ENCODE results near the gene ZNF549.
"Not testable (repeated sequence)": the region's sequence is repeated elsewhere in the genome, so short reads cannot be mapped to it uniquely, and the experiment has no call there.

- TF ChIP-seq, protein P1, sequence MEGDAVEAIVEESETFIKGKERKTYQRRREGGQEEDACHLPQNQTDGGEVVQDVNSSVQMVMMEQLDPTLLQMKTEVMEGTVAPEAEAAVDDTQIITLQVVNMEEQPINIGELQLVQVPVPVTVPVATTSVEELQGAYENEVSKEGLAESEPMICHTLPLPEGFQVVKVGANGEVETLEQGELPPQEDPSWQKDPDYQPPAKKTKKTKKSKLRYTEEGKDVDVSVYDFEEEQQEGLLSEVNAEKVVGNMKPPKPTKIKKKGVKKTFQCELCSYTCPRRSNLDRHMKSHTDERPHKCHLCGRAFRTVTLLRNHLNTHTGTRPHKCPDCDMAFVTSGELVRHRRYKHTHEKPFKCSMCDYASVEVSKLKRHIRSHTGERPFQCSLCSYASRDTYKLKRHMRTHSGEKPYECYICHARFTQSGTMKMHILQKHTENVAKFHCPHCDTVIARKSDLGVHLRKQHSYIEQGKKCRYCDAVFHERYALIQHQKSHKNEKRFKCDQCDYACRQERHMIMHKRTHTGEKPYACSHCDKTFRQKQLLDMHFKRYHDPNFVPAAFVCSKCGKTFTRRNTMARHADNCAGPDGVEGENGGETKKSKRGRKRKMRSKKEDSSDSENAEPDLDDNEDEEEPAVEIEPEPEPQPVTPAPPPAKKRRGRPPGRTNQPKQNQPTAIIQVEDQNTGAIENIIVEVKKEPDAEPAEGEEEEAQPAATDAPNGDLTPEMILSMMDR (IDR thresholded peaks at IDR 0.05) = not testable (repeated sequence)
- TF ChIP-seq EZH2 (IDR thresholded peaks at IDR 0.05; ENCODE audit: borderline replicate concordance, insufficient read depth, low read depth, low read length, poor library complexity, severe bottlenecking) = not testable (repeated sequence)
Measured at GRCh38 chr19:57500400-57500799, 26.8 kb upstream of the ZNF549 start.
